Breast epithelium (tissue), 4 donors: ENCODE results near the gene PLCB3. TPM values are rescaled to one million over a fixed set of nuclear protein-coding genes. Genes with fewer than 3 reads are reported as not detected.

Experiments
- DNase-seq, 2 donors: peaks; one replicate each; pipeline ENCODE4 v3.0.0-alpha.2; 2019; ENCODE audit warnings: low spot score in 2 of 2
- H3K27ac ChIP-seq, 2 donors: fragments of 200-600 bp; sonication (generic) in 1 of 2; one replicate each; pipeline ENCODE4 v1.5.1; 2016 to 2019; ENCODE audit warnings: mild to moderate bottlenecking in 1 of 2
- H3K27me3 ChIP-seq, 2 donors: fragments of 200-600 bp; sonication (generic) in 1 of 2; one replicate each; pipeline versions ENCODE4 v1.5.1 to v1.6.0; 2017 to 2019; ENCODE audit warnings: control low read depth in 1 of 2, mild to moderate bottlenecking in 1 of 2
- H3K36me3 ChIP-seq: fragments of 200-600 bp; one replicate; pipeline ENCODE4 v1.5.1; 2019
- H3K4me1 ChIP-seq, 2 donors: fragments of 200-600 bp; sonication (generic); one replicate each; pipeline ENCODE4 v1.5.1; 2016 to 2019; ENCODE audit warnings: control low read depth in 1 of 2
- H3K4me3 ChIP-seq, 3 donors: fragments of 200-600 bp; sonication (generic); 1 replicate in 2 of 3; 2 replicates in 1 of 3; pipeline ENCODE4 v1.5.1; 2016 to 2019; ENCODE audit warnings: mild to moderate bottlenecking in 3 of 3, moderate library complexity in 2 of 3
- H3K9me3 ChIP-seq, 2 donors: fragments of 200-600 bp; sonication (generic) in 1 of 2; one replicate each; pipeline ENCODE4 v1.5.1; 2016 to 2019; ENCODE audit warnings: control low read depth in 1 of 2
- POLR2A ChIP-seq: fragments of 450-650 bp; IDR thresholded peaks from one replicate; pipeline ENCODE4 v1.6.1; 2016; ENCODE audit warnings: antibody characterized with exemption, mild to moderate bottlenecking, moderate library complexity
- POLR2AphosphoS5 ChIP-seq, 3 donors: sonication (generic); formaldehyde crosslinking; IDR thresholded peaks; one replicate each; pipeline ENCODE4 v1.6.1; 2017; ENCODE audit warnings: antibody characterized with exemption in 3 of 3
- intact Hi-C: fragments of 100-400 bp; cut with DNase I; formaldehyde crosslinking; loops from one replicate; pipeline ENCODE4 v1.15.1; 2023; ENCODE audit warnings: low total_unique reads
- total RNA-seq, 3 donors: library from RNA; depleted of rRNA; stranded (reverse); fragments of >200 nt; gene quantifications; one replicate each; pipeline ENCODE4 v1.1.0, GENCODE V29; 2016
- TF ChIP-seq, protein P1 (sequence below), 3 donors: fragments of 450-650 bp; IDR thresholded peaks; one replicate each; pipeline ENCODE4 v1.5.1; 2016 to 2017; ENCODE audit warnings: antibody characterized with exemption in 3 of 3, mild to moderate bottlenecking in 3 of 3, moderate library complexity in 3 of 3

The PLCB3 gene
- total RNA-seq, 3 donors from 2014 or later: 15.5 to 20.5 (median 19.0) TPM

DNA sequence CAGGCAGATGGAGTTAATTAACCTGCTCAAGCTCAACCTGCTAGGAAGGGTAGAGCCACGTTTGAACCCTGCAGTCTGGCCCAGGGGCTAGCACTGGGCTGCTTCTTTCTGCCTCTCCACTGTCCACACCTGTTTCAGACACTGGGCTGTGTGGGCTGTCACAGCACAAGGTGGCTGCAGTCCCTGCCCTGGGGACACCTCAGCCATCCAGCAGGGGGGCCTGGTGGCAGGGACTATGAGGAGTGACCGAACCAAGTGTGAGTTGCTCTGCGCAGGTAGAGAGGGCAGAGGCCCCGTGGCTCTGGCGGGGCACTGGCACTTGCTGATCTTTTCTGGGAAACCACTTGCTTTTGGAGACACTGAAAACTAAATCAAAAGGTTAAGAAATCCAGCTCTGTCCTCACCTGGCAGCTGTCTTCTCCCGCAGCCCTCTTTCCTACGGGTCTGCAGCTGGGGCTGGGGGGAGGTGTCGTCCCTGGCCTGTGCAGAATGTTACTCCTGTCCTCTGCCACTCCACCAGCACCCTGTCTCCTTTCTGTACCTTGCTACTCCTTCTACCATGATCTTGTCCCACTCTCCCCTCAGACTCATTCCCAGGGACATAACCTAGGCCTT, 27.4 kb downstream of the PLCB3 start:
- intact Hi-C loops: loop anchor here (10.0 kb wide), 1 partner anchor 2004 kb away; the partner anchor contains the start of gene SCGB2A2

DNA sequence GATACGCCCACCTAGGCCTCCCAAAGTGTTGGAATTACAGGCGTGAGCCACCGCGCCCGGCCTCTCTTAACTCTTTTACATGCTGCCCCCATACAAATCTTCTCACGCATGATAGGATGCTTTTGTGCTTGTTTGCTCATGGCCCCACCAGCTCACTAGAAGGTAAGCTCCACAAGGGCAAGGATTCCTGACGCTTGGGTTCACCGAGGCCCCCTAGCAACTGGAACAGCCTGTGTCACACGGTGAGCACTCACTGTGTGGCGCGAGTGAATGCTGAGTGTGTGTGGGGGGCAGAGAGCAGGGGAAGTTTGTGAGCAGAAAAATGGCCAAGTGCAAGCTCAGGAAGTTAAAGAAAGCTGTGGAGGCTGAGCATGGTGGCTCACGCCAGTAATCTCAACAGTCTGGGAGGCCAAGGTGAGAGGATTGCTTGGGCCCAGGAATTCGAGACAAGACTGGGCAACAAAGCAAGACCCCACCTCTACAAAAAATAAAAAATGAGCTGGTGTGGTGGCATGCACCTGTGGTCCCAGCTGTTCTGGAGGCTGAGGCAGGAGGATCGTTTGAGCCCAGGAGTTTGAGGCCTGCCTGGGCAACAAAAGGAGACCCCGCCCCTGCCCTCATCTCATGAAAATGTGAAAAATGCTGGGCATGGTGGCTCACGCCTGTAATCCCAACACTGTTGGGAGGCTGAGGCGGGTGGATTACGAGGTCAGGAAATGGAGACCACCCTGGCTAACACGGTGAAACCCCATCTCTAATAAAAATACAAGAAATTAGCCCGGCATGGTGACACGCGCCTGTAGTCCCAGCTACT, 30.8 kb downstream of the PLCB3 start:
- Histone ChIP-seq H3K36me3 (no peaks in the 10 kb centered on the region), H3K9me3 (no peaks in the 10 kb centered on the region), H3K4me1 (peaks cover 3 to 21% of the 10 kb centered on the region in 2 donors), H3K27ac (no peak overlapping the region), H3K4me3 (no peak overlapping the region), H3K27me3 (no peaks in the 10 kb centered on the region)
- DNase-seq: no peak
- intact Hi-C loops: no loop called here
- TF ChIP-seq POLR2AphosphoS5 (IDR thresholded peaks at IDR 0.05) (no peak), POLR2A (no peak)
- TF ChIP-seq, protein P1, sequence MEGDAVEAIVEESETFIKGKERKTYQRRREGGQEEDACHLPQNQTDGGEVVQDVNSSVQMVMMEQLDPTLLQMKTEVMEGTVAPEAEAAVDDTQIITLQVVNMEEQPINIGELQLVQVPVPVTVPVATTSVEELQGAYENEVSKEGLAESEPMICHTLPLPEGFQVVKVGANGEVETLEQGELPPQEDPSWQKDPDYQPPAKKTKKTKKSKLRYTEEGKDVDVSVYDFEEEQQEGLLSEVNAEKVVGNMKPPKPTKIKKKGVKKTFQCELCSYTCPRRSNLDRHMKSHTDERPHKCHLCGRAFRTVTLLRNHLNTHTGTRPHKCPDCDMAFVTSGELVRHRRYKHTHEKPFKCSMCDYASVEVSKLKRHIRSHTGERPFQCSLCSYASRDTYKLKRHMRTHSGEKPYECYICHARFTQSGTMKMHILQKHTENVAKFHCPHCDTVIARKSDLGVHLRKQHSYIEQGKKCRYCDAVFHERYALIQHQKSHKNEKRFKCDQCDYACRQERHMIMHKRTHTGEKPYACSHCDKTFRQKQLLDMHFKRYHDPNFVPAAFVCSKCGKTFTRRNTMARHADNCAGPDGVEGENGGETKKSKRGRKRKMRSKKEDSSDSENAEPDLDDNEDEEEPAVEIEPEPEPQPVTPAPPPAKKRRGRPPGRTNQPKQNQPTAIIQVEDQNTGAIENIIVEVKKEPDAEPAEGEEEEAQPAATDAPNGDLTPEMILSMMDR (IDR thresholded peaks at IDR 0.05): no peak

More for the DNA sequence above, 27.4 kb downstream of the PLCB3 start:
- peaks cover 0 to 8% of the 10 kb centered on the region in 2 donors for H3K4me1 ChIP-seq
- no peaks in the 10 kb centered on the region for H3K27me3 ChIP-seq
- no peak for DNase-seq
- no peaks in the 10 kb centered on the region for H3K36me3 ChIP-seq
- H3K9me3 ChIP-seq: no peaks in the 10 kb centered on the region
- no peak overlapping the region for H3K27ac ChIP-seq
- TF ChIP-seq POLR2A: no peak
- TF ChIP-seq POLR2AphosphoS5 (IDR thresholded peaks at IDR 0.05): no peak
- TF ChIP-seq, protein P1 (IDR thresholded peaks at IDR 0.05): no peak
- H3K4me3 ChIP-seq: no peak overlapping the region

DNA sequence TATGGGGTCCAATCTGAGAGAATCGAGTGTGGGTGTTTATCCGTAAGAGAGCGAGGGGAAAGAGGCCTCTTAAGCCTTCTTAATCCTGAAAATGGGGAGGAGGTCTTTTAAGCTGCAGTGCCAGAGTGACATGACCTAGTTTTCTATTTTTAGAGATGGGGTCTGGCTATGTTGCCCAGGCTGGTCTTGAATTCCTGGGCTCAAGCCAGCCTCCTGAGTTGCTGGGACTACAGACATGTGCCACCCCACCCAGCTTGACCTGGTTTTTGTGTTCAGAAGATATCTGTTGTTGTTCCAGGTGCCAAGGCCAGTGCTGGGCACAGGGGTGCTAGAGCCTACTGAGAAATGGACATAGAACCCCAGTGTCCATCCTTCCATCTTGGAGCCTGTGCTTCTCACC, 31.8 kb downstream of the PLCB3 start:
- no peak for TF ChIP-seq POLR2AphosphoS5 (IDR thresholded peaks at IDR 0.05)
- TF ChIP-seq POLR2A: no peak
- TF ChIP-seq, protein P1 (IDR thresholded peaks at IDR 0.05): no peak
- Histone ChIP-seq H3K27ac (peak overlapping the region in 1 of 2 donors; percentile 25), H3K36me3 (no peaks in the 10 kb centered on the region), H3K9me3 (no peaks in the 10 kb centered on the region), H3K4me3 (peak overlapping the region in 2 of 3 donors; percentile 91), H3K4me1 (peaks cover 3 to 21% of the 10 kb centered on the region in 2 donors), H3K27me3 (no peaks in the 10 kb centered on the region)
- no peak for DNase-seq
- intact Hi-C loops: no loop called here

DNA sequence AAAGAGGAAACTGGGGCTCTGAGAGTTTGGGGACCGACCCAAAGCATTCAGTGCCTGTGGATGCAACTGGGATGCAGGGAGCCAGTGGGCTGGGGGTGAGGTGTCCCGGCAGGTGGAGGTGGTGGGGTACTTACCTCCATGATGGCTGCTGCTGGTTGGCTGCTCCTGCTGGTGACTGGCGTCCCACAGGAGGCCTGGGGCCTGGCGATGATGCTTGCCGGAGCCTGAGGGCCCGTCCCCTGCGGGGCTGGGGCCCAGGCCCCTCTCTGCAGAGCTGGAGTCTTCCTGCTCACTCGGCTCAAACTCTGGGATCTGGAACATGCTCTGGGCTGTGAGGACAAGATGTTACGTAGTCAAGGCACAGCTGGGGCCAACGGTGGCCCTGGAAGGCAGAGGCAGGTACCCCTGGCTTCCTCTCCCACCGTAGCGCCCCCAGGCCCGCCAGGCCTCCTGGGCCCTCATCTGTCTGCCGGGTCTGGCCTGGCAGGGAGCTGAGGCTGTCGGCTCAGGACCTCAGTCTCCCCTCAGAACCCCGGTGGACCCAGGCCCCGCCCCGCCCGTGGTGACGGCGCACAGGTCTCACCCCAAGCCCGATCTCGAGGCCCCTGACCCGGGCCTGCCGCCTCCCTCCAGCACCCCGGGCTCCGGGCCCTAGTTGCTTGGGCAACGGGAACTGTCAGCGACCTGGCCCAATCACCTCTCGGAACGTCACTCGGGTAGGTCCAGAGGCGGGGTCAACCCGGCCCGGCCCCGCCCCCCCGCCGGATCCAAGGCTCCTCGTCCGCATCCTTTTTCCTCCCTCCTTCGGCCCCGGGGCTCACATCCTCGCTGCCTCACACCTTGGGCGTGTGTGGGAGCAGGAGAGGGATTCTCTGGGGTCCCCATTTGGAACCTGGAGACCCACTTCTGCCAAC, 33.0 kb downstream of the PLCB3 start, which contains the start of gene BAD:
TSS of gene BAD (minus strand) at position 618 of the 914 bp plus-strand sequence. CDS start at position 321, 297 bp downstream.
- DNase-seq: peak; percentile 95 to 96
- intact Hi-C loops: no loop called here
- H3K4me3 ChIP-seq: peak within 1 kb of the TSS; percentile 84 to 91 (median 91)
- H3K27ac ChIP-seq: peak within 1 kb of the TSS; percentile 93 to 98
- no peaks in the 10 kb centered on the region for H3K27me3 ChIP-seq
- H3K36me3 ChIP-seq: no peaks in the 10 kb centered on the region
- H3K9me3 ChIP-seq: no peaks in the 10 kb centered on the region
- TF ChIP-seq POLR2AphosphoS5 (IDR thresholded peaks at IDR 0.05) (peak in 1 of 3 donors; percentile 25), POLR2A (peak; percentile 12)
- TF ChIP-seq, protein P1 (IDR thresholded peaks at IDR 0.05): no peak
- H3K4me1 ChIP-seq: peaks cover 3 to 21% of the 10 kb centered on the region in 2 donors
